NT2/D1 (cell line): ENCODE data around the gene PRAMEF1.

Source experiments
- YY1 ChIP-seq: IDR thresholded peaks from 2 replicates; pipeline ENCODE4 v1.6.1; 2011; ENCODE audit not compliant: insufficient read length, insufficient read depth
- ZNF274 ChIP-seq: IDR thresholded peaks from 2 replicates; pipeline ENCODE4 v1.6.1; 2011; ENCODE audit warnings: mild to moderate bottlenecking, low read depth, low read length

DNA sequence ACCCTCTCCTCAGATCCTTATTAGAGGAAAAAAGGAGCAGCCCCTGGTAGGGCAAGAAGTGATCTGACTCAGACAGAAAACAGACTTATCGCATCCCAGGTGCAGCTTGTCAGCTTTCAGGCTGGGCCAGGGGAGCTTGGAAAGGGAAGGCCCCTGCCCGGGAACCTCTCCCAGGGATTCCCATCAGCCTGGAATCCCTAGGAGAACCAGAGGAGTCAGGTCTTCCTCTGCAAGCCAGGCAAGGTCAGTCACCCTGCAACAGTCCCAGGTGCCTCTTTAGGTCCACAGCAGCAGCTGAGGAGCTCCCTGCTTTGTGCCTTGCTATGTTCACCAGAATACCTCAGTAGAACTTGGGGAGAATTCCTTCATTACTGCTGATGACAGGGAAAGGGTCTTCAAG is 20.6 kb upstream of the PRAMEF1 start:
- no peak for TF ChIP-seq ZNF274
- TF ChIP-seq YY1 = no peak
